WERI-Rb-1 (cell line): ENCODE results near the gene IFITM1.

Source experiments
- DNase-seq: peaks from one replicate; pipeline ENCODE4 v3.0.0-alpha.2; 2020
- H3K27ac ChIP-seq: fragments of 250-450 bp; sonication (Bioruptor Pico); 2 replicates; pipeline ENCODE4 v1.5.1; 2020; ENCODE audit warnings: mild to moderate bottlenecking, moderate library complexity
- H3K27me3 ChIP-seq: fragments of 250-450 bp; sonication (Bioruptor Pico); 2 replicates; pipeline ENCODE4 v1.5.1; 2021; ENCODE audit warnings: mild to moderate bottlenecking, low read depth, moderate library complexity; ENCODE audit not compliant: insufficient read depth, severe bottlenecking
- H3K36me3 ChIP-seq: fragments of 250-450 bp; sonication (Bioruptor Pico); 2 replicates; pipeline ENCODE4 v1.5.1; 2020; ENCODE audit warnings: mild to moderate bottlenecking, moderate library complexity
- H3K4me3 ChIP-seq: 2 replicates; pipeline ENCODE4 v1.5.1; 2011; ENCODE audit warnings: low read depth, mild to moderate bottlenecking, control low read depth, low read length
- H3K9me3 ChIP-seq: fragments of 250-450 bp; sonication (Bioruptor Pico); 2 replicates; pipeline ENCODE4 v1.5.1; 2021; ENCODE audit warnings: mild to moderate bottlenecking, moderate library complexity; ENCODE audit not compliant: severe bottlenecking
- CTCF ChIP-seq: IDR thresholded peaks from 2 replicates; pipeline ENCODE4 v1.5.1; 2011; ENCODE audit warnings: low read depth, mild to moderate bottlenecking, control low read depth, inconsistent platforms, low read length

IFITM1 gene

GRCh38 chr11:297051-297585, 16.7 kb upstream of the IFITM1 start:
- DNase-seq, result no peak
- H3K27ac ChIP-seq, result no peak overlapping the region
- no peak for TF ChIP-seq CTCF

GRCh38 chr11:297586-298405, 16.0 kb upstream of the IFITM1 start:
- no peak for TF ChIP-seq CTCF
- Histone ChIP-seq H3K27me3 (no peaks in the 10 kb centered on the region), H3K9me3 (no peaks in the 10 kb centered on the region), H3K27ac (no peak overlapping the region), H3K4me3 (no peak overlapping the region), H3K36me3 (no peaks in the 10 kb centered on the region)
- DNase-seq, result no peak

More at GRCh38 chr11:297051-297585, 16.7 kb upstream of the IFITM1 start:
- Histone ChIP-seq H3K4me3 (no peak overlapping the region), H3K9me3 (no peaks in the 10 kb centered on the region), H3K27me3 (no peaks in the 10 kb centered on the region), H3K36me3 (no peaks in the 10 kb centered on the region)

GRCh38 chr11:298406-299065, 15.3 kb upstream of the IFITM1 start:
- H3K4me3 ChIP-seq, result no peak overlapping the region
- peak; percentile 3 for DNase-seq
- H3K27me3 ChIP-seq, result no peaks in the 10 kb centered on the region
- H3K36me3 ChIP-seq, result no peaks in the 10 kb centered on the region
- H3K9me3 ChIP-seq, result no peaks in the 10 kb centered on the region
- no peak for TF ChIP-seq CTCF
- H3K27ac ChIP-seq, result no peak overlapping the region

- Histone ChIP-seq H3K27me3 (no peaks in the 10 kb centered on the region), H3K9me3 (no peaks in the 10 kb centered on the region), H3K36me3 (no peaks in the 10 kb centered on the region), H3K27ac (no peak within 1 kb of the TSS), H3K4me3 (no peak within 1 kb of the TSS)
- DNase-seq, result no peak
- TF ChIP-seq CTCF, result no peak
Observed at GRCh38 chr11:299081-299891, 14.6 kb upstream of the IFITM1 start, which contains the start of gene IFITM5. Gene IFITM5, minus strand, starts transcription at chr11:299526. Its CDS starts 36 bp downstream, at chr11:299490.

- no peak overlapping the region for H3K4me3 ChIP-seq
- TF ChIP-seq CTCF, result 0 out of 2 replicates have a peak, but pooled peaks have one; percentile 11
- H3K27me3 ChIP-seq, result no peaks in the 10 kb centered on the region
- H3K36me3 ChIP-seq, result no peaks in the 10 kb centered on the region
- H3K9me3 ChIP-seq, result no peaks in the 10 kb centered on the region
- no peak overlapping the region for H3K27ac ChIP-seq
- DNase-seq, result no peak
Observed at GRCh38 chr11:299951-300735, 13.7 kb upstream of the IFITM1 start.
